SK-N-SH treated with all-trans-retinoic acid at 6 μM for 48 hours (cell line): ENCODE measurements around the gene STC2.
"Not testable (repeated sequence)": the region's sequence is repeated elsewhere in the genome, so short reads cannot be mapped to it uniquely, and the experiment has no call there.

Experiments used
- ATAC-seq: fragments of 200-7000 bp; cut with Tn5 transposase; 3 replicates; pipeline ENCODE4 v1.9.1; 2020; ENCODE audit warnings: mild to moderate bottlenecking, moderate library complexity
- BACH2 ChIP-seq: fragments of 250-450 bp; sonication (Bioruptor Pico); IDR thresholded peaks from 2 replicates; pipeline ENCODE4 v1.9.0; 2021; ENCODE audit warnings: mild to moderate bottlenecking, borderline replicate concordance
- CREB5 ChIP-seq: fragments of 250-450 bp; sonication (Bioruptor Pico); IDR thresholded peaks from 2 replicates; pipeline ENCODE4 v1.5.1; 2020; ENCODE audit warnings: low read depth, mild to moderate bottlenecking, moderate library complexity
- CSDC2 ChIP-seq: fragments of 250-450 bp; sonication (Bioruptor Pico); IDR thresholded peaks from 2 replicates; pipeline ENCODE4 v1.5.0; 2020; ENCODE audit warnings: mild to moderate bottlenecking, moderate library complexity
- ESRRG ChIP-seq: fragments of 250-450 bp; sonication (Bioruptor Pico); IDR thresholded peaks from 2 replicates; pipeline ENCODE4 v1.6.1; 2021; ENCODE audit warnings: mild to moderate bottlenecking
- GLIS3 ChIP-seq: fragments of 250-450 bp; sonication (Bioruptor Pico); IDR thresholded peaks from 2 replicates; pipeline ENCODE4 v1.5.0; 2020; ENCODE audit warnings: mild to moderate bottlenecking, moderate library complexity
- ISL1 ChIP-seq: fragments of 250-450 bp; sonication (Bioruptor Pico); IDR thresholded peaks from 2 replicates; pipeline ENCODE4 v2.1.2; 2022; ENCODE audit warnings: mild to moderate bottlenecking, moderate library complexity
- OSR1 ChIP-seq: fragments of 250-450 bp; sonication (Bioruptor Pico); IDR thresholded peaks from 2 replicates; pipeline ENCODE4 v1.8.0; 2022; ENCODE audit warnings: moderate library complexity, mild to moderate bottlenecking, inconsistent platforms
- PPARA ChIP-seq: fragments of 250-450 bp; sonication (Bioruptor Pico); IDR thresholded peaks from 2 replicates; pipeline ENCODE4 v1.5.0; 2020; ENCODE audit warnings: mild to moderate bottlenecking, borderline replicate concordance
- RARB ChIP-seq: fragments of 250-450 bp; sonication (Bioruptor Pico); IDR thresholded peaks from 2 replicates; pipeline ENCODE4 v1.8.0; 2021; ENCODE audit warnings: mild to moderate bottlenecking, moderate library complexity
- SNAI2 ChIP-seq: fragments of 250-450 bp; sonication (Bioruptor Pico); IDR thresholded peaks from 2 replicates; pipeline ENCODE4 v1.5.0; 2020; ENCODE audit warnings: mild to moderate bottlenecking, moderate library complexity
- TCF4 ChIP-seq: fragments of 250-450 bp; sonication (Bioruptor Pico); IDR thresholded peaks from 2 replicates; pipeline ENCODE4 v1.8.0; 2021; ENCODE audit warnings: mild to moderate bottlenecking, moderate library complexity, borderline replicate concordance
- TOX ChIP-seq: fragments of 250-450 bp; sonication (Bioruptor Pico); IDR thresholded peaks from 2 replicates; pipeline ENCODE4 v1.8.0; 2021; ENCODE audit warnings: mild to moderate bottlenecking, moderate library complexity, borderline replicate concordance
- TSHZ2 ChIP-seq: fragments of 250-450 bp; sonication (Bioruptor Pico); IDR thresholded peaks from 2 replicates; pipeline ENCODE4 v1.5.0; 2020; ENCODE audit warnings: mild to moderate bottlenecking, moderate library complexity
- ZC3H10 ChIP-seq: fragments of 250-450 bp; sonication (Bioruptor Pico); IDR thresholded peaks from 2 replicates; pipeline ENCODE4 v1.5.1; 2021; ENCODE audit warnings: mild to moderate bottlenecking, moderate library complexity
- ZFP3 ChIP-seq: fragments of 250-450 bp; sonication (Bioruptor Pico); IDR thresholded peaks from 2 replicates; pipeline ENCODE4 v1.5.0; 2020; ENCODE audit warnings: mild to moderate bottlenecking, moderate library complexity
- ZFP30 ChIP-seq: fragments of 450-650 bp; formaldehyde crosslinking; IDR thresholded peaks from 2 replicates; pipeline ENCODE4 v1.5.0; 2022; ENCODE audit warnings: mild to moderate bottlenecking, moderate library complexity
- ZNF565 ChIP-seq: fragments of 450-650 bp; formaldehyde crosslinking; conservative IDR thresholded peaks from 2 replicates; pipeline ENCODE4 v1.5.0; 2020; ENCODE audit warnings: low read depth, mild to moderate bottlenecking, moderate library complexity
- ZNF70 ChIP-seq: fragments of 450-650 bp; formaldehyde crosslinking; IDR thresholded peaks from 2 replicates; pipeline ENCODE4 v1.5.0; 2020; ENCODE audit warnings: mild to moderate bottlenecking, moderate library complexity
- ZNF8 ChIP-seq: fragments of 450-650 bp; formaldehyde crosslinking; IDR thresholded peaks from 2 replicates; pipeline ENCODE4 v1.5.0; 2020; ENCODE audit warnings: mild to moderate bottlenecking, moderate library complexity
- TF ChIP-seq, protein P1 (sequence below): fragments of 250-450 bp; sonication (Bioruptor Pico); IDR thresholded peaks from 2 replicates; pipeline ENCODE4 v1.5.1; 2021; ENCODE audit warnings: mild to moderate bottlenecking, moderate library complexity

STC2 gene

GRCh38 chr5:173287086-173287485 lies 41.1 kb downstream of the STC2 start (continued):
- TF ChIP-seq CREB5 (CRISPR knock-in tag), result no peak

- ATAC-seq, result not testable (repeated sequence)
These were observed 43.8 kb downstream of the STC2 start for GRCh38 chr5:173284343-173284958.

DNA sequence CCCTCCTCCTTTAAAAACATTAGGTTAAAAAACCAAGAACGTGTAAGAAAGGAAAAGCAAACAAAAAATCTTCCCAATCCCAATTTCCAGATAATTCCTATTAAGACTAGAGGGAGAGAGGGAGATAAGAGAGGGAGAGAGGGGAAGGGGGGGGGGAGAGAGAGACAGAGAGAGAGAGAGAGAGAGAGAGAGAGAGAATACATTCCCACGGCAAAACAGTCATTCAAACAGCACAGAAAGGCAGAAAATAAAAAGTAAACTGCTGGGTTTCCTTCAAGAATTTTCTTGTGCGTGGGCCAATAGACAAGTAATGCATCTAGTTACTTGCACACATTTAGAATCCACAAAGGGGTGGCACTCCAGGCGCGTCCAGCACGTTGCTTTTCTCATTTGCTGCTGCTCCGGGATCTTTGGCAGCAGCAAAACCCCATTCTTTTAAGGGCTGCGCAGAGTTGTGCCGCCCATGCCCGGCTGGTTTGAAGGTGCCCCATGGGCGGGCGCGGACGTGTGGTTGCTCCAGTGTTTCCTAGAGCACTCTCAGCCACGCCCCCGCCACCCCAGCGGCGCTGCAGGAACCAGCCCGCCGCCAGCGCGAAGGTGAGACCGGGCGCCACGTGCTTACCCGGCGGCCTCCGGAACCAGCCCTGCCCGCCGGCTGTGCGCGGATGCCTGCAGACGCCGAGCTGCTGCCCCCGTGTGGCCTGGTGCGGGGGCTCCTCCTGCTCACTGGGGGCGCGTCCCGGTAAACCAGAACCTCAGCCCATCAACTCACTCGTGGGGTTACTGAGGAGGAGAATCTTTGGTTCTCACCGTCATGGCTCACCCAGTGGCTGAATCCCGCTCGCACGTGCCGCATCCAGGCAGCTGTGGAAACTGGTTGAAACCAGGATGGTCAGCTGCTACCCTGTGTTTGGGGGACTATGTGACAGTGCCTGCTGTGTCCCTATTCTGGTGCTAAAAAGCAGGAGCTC lies 44.6 kb downstream of the STC2 start:
- peak; percentile 98 for ATAC-seq
- TF ChIP-seq ZFP3 (CRISPR knock-in tag) (peak; percentile 98), SNAI2 (CRISPR knock-in tag) (no peak)

DNA sequence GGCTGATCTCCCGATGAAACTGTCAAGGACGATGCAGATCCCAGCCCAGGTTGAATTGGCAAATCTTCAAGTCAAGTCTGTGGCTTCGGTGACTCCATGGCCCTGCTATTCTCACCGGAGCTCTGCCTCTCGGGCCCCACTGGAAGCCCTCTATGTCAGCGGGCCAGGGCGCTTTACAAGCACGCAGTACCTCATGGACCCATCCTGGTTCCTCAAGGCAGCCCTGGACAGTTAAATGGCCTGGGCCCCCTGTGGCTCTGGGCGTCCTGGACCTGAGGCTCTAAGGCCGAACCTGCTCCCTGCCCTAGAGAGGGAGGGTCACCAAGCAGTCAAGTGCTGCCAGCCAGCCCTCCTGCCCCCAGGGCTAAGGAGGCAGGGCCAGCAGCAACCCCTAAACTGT lies 45.3 kb downstream of the STC2 start:
- TF ChIP-seq ZC3H10 (CRISPR knock-in tag), result no peak
- no peak for TF ChIP-seq BACH2
- TF ChIP-seq ZNF565 (CRISPR knock-in tag), result no peak
- TF ChIP-seq CREB5 (CRISPR knock-in tag), result no peak
- no peak for TF ChIP-seq ZNF70 (CRISPR knock-in tag)
- TF ChIP-seq ZFP30 (CRISPR knock-in tag), result no peak
- no peak for TF ChIP-seq TOX (CRISPR knock-in tag)
- TF ChIP-seq ZNF8 (CRISPR knock-in tag), result no peak
- TF ChIP-seq CSDC2, result no peak
- TF ChIP-seq ISL1 (CRISPR knock-in tag), result no peak
- no peak for TF ChIP-seq TCF4 (CRISPR knock-in tag)
- no peak for TF ChIP-seq RARB (CRISPR knock-in tag)
- TF ChIP-seq, protein P1, sequence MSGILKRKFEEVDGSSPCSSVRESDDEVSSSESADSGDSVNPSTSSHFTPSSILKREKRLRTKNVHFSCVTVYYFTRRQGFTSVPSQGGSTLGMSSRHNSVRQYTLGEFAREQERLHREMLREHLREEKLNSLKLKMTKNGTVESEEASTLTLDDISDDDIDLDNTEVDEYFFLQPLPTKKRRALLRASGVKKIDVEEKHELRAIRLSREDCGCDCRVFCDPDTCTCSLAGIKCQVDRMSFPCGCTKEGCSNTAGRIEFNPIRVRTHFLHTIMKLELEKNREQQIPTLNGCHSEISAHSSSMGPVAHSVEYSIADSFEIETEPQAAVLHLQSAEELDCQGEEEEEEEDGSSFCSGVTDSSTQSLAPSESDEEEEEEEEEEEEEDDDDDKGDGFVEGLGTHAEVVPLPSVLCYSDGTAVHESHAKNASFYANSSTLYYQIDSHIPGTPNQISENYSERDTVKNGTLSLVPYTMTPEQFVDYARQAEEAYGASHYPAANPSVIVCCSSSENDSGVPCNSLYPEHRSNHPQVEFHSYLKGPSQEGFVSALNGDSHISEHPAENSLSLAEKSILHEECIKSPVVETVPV, result no peak
- TF ChIP-seq TSHZ2 (CRISPR knock-in tag), result no peak
- no peak for TF ChIP-seq PPARA
- no peak for ATAC-seq

- TF ChIP-seq CSDC2, result no peak
- TF ChIP-seq ZNF70 (CRISPR knock-in tag), result no peak
- TF ChIP-seq ESRRG (CRISPR knock-in tag), result no peak
- no peak for TF ChIP-seq TSHZ2 (CRISPR knock-in tag)
- TF ChIP-seq PPARA, result no peak
- TF ChIP-seq RARB (CRISPR knock-in tag), result no peak
- TF ChIP-seq ZFP3 (CRISPR knock-in tag), result no peak
- no peak for TF ChIP-seq ZNF8 (CRISPR knock-in tag)
- no peak for TF ChIP-seq SNAI2 (CRISPR knock-in tag)
- TF ChIP-seq BACH2, result no peak
- TF ChIP-seq GLIS3, result no peak
- TF ChIP-seq ISL1 (CRISPR knock-in tag), result no peak
- no peak for TF ChIP-seq ZFP30 (CRISPR knock-in tag)
- no peak for TF ChIP-seq OSR1 (CRISPR knock-in tag)
- ATAC-seq, result 0 out of 3 replicates have a peak, but pooled peaks have one; percentile 19
These were observed 46.3 kb downstream of the STC2 start for GRCh38 chr5:173281910-173282309.
